H9 (cell line): ENCODE results near the gene GALNT10. TPM values are rescaled to one million over a fixed set of nuclear protein-coding genes. Genes with fewer than 3 reads are reported as not detected.

Experiments
- DNase-seq: peaks from one replicate; pipeline ENCODE4 v3.0.0-alpha.2; 2017
- H2AFZ ChIP-seq: one replicate; pipeline ENCODE4 v1.6.1; 2013; ENCODE audit warnings: mild to moderate bottlenecking, low read length, control low read depth, moderate library complexity
- H2AK5ac ChIP-seq: 2 replicates; pipeline ENCODE4 v1.6.1; 2013; ENCODE audit warnings: low read length, control low read depth, mixed read lengths; ENCODE audit not compliant: insufficient read length
- H2BK120ac ChIP-seq: one replicate; pipeline ENCODE4 v1.6.1; 2013; ENCODE audit warnings: low read depth, mild to moderate bottlenecking, low read length, control low read depth, inconsistent platforms; ENCODE audit not compliant: poor library complexity, severe bottlenecking
- H2BK12ac ChIP-seq: 2 replicates; pipeline ENCODE4 v1.6.1; 2013; ENCODE audit warnings: low read length, control low read depth, mixed read lengths, low read depth; ENCODE audit not compliant: insufficient read length
- H2BK15ac ChIP-seq: 2 replicates; pipeline ENCODE4 v1.6.1; 2013; ENCODE audit warnings: low read depth, low read length, control low read depth
- H2BK20ac ChIP-seq: one replicate; pipeline ENCODE4 v1.6.1; 2013; ENCODE audit warnings: low read depth, mild to moderate bottlenecking, low read length, control low read depth, inconsistent platforms; ENCODE audit not compliant: poor library complexity, severe bottlenecking
- H2BK5ac ChIP-seq: 2 replicates; pipeline ENCODE4 v1.6.1; 2013; ENCODE audit warnings: low read length, control low read depth, mixed read lengths; ENCODE audit not compliant: insufficient read length
- H3K14ac ChIP-seq: 2 replicates; pipeline ENCODE4 v1.6.1; 2013; ENCODE audit warnings: low read length, control low read depth; ENCODE audit not compliant: insufficient read depth
- H3K18ac ChIP-seq: 2 replicates; pipeline ENCODE4 v1.6.1; 2013; ENCODE audit warnings: low read depth, mild to moderate bottlenecking, mixed read lengths, low read length, control low read depth; ENCODE audit not compliant: insufficient read length
- H3K23ac ChIP-seq: 2 replicates; pipeline ENCODE4 v1.6.1; 2013; ENCODE audit warnings: low read length, control low read depth, mixed read lengths, low read depth; ENCODE audit not compliant: insufficient read length
- H3K23me2 ChIP-seq: 2 replicates; pipeline ENCODE4 v1.6.1; 2013; ENCODE audit warnings: low read depth, mild to moderate bottlenecking, mixed read lengths, low read length, control low read depth; ENCODE audit not compliant: insufficient read length, poor library complexity, severe bottlenecking
- H3K27ac ChIP-seq: 2 replicates; pipeline ENCODE4 v1.5.1; 2013; ENCODE audit warnings: low read length, control low read depth, mixed read lengths, low read depth; ENCODE audit not compliant: insufficient read length
- H3K27me3 ChIP-seq: 2 replicates; pipeline ENCODE4 v1.6.1; 2013; ENCODE audit warnings: low read length, control low read depth, inconsistent platforms; ENCODE audit not compliant: insufficient read depth
- H3K4ac ChIP-seq: 2 replicates; pipeline ENCODE4 v1.6.1; 2013; ENCODE audit warnings: low read depth, mild to moderate bottlenecking, control low read depth, inconsistent platforms, low read length, moderate library complexity
- H3K4me1 ChIP-seq: 2 replicates; pipeline ENCODE4 v1.6.1; 2013; ENCODE audit warnings: low read length, control low read depth, inconsistent platforms; ENCODE audit not compliant: insufficient read depth
- H3K4me2 ChIP-seq: 2 replicates; pipeline ENCODE4 v1.6.1; 2013; ENCODE audit warnings: low read length, control low read depth, mixed read lengths; ENCODE audit not compliant: insufficient read length, insufficient read depth
- H3K56ac ChIP-seq: 2 replicates; pipeline ENCODE4 v1.6.1; 2013; ENCODE audit warnings: low read depth, mild to moderate bottlenecking, mixed read lengths, low read length, control low read depth; ENCODE audit not compliant: insufficient read length
- H3K79me1 ChIP-seq: 2 replicates; pipeline ENCODE4 v1.6.1; 2013; ENCODE audit warnings: low read depth, mild to moderate bottlenecking, moderate library complexity, low read length, control low read depth, inconsistent platforms; ENCODE audit not compliant: insufficient read depth, poor library complexity, severe bottlenecking
- H3K79me2 ChIP-seq: 2 replicates; pipeline ENCODE4 v1.6.1; 2013; ENCODE audit warnings: low read length, control low read depth, inconsistent platforms; ENCODE audit not compliant: insufficient read depth
- H3K9ac ChIP-seq: 2 replicates; pipeline ENCODE4 v1.6.1; 2013; ENCODE audit warnings: low read length, control low read depth, mixed read lengths; ENCODE audit not compliant: insufficient read length; ENCODE audit errors: extremely low read depth
- H3K9me3 ChIP-seq: one replicate; pipeline ENCODE4 v1.6.1; 2013; ENCODE audit warnings: low read depth, low read length, inconsistent platforms; ENCODE audit not compliant: control insufficient read depth
- H3T11ph ChIP-seq: one replicate; pipeline ENCODE4 v1.6.1; 2013; ENCODE audit warnings: mild to moderate bottlenecking, low read length, control low read depth, inconsistent platforms
- H4K20me1 ChIP-seq: one replicate; pipeline ENCODE4 v1.6.1; 2013; ENCODE audit not compliant: control insufficient read depth, insufficient read length, insufficient read depth
- H4K5ac ChIP-seq: 2 replicates; pipeline ENCODE4 v1.6.1; 2013; ENCODE audit warnings: low read depth, mild to moderate bottlenecking, mixed read lengths, low read length, control low read depth; ENCODE audit not compliant: insufficient read length
- H4K8ac ChIP-seq: replicated peaks from 2 replicates; pipeline ENCODE4 v1.6.1; 2013; ENCODE audit warnings: low read length, control low read depth, mixed read lengths, low read depth; ENCODE audit not compliant: insufficient read length
- H4K91ac ChIP-seq: 2 replicates; pipeline ENCODE4 v1.6.1; 2013; ENCODE audit warnings: low read depth, mild to moderate bottlenecking, moderate library complexity, mixed read lengths, low read length, control low read depth; ENCODE audit not compliant: insufficient read length
- H3K27ac Mint-ChIP-seq, 3 experiments: 2 replicates in 2 of 3; 3 replicates in 1 of 3; pipeline ENCODE4 v1.8.0; 2020 to 2021; ENCODE audit warnings: mixed read lengths in 3 of 3, mild to moderate bottlenecking in 1 of 3, moderate library complexity in 1 of 3
- H3K27me3 Mint-ChIP-seq: 2 replicates; pipeline ENCODE4 v1.8.0; 2021; ENCODE audit warnings: low read depth, mild to moderate bottlenecking, moderate library complexity, mixed read lengths
- H3K36me3 Mint-ChIP-seq, 3 experiments: 2 replicates in 2 of 3; 3 replicates in 1 of 3; pipeline ENCODE4 v1.8.0; 2020 to 2021; ENCODE audit warnings: low read depth in 3 of 3, mixed read lengths in 3 of 3; ENCODE audit not compliant: insufficient read depth in 1 of 3
- H3K4me1 Mint-ChIP-seq, 2 experiments: 2 replicates each; pipeline ENCODE4 v1.8.0; 2020; ENCODE audit warnings: mixed read lengths in 2 of 2
- H3K4me3 Mint-ChIP-seq, 2 experiments: 2 replicates in 1 of 2; 3 replicates in 1 of 2; pipeline ENCODE4 v1.8.0; 2020 to 2021; ENCODE audit warnings: mild to moderate bottlenecking in 2 of 2, mixed read lengths in 2 of 2, moderate library complexity in 1 of 2
- H3K9me3 Mint-ChIP-seq, 2 experiments: 2 replicates in 1 of 2; 3 replicates in 1 of 2; pipeline ENCODE4 v1.8.0; 2020; ENCODE audit warnings: mild to moderate bottlenecking in 2 of 2, mixed read lengths in 2 of 2, moderate library complexity in 1 of 2
- WGBS: extraction: QIAGEN DNeasy Blood & Tissue Kit; methylation state at CpG from one replicate; pipeline ENCODE4 v1.1.7; 2013; ENCODE audit warnings: missing lambda C conversion rate, low lambda C conversion rate, mixed read lengths; ENCODE audit not compliant: insufficient read length; ENCODE audit errors: extremely low coverage; 5-methylcytosine and 5-hydroxymethylcytosine counted together
- total RNA-seq: library from RNA; stranded (reverse); gene quantifications from 2 replicates; pipeline ENCODE4 v1.2.1, GENCODE V29; 2021
- TF ChIP-seq, protein P1 (sequence below): fragments of 200-600 bp; sonication (generic); conservative IDR thresholded peaks from 3 replicates; pipeline ENCODE4 v1.8.0; 2021; ENCODE audit warnings: antibody characterized with exemption, mild to moderate bottlenecking

Gene GALNT10
- total RNA-seq, 1 experiment from 2014 or later = 15.4 TPM

DNA sequence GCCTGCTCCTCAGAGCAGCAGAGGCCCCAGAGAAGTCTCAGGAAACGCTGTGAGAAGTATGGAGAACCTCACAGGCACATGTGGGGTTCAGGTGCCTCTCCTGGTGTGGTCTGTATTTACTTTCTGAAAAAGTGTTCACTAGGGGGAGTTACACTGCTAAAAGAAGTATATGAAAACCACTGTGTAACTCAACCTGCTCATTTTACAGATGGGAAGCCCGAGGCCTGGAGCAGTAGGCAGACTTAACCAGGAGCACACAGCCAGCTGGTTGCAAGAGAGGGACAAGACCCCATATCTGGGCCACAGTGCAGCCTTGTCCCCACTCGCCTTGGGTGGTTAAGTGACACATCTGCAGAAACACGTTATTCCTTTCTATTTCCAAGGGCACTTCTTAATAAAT lies 142.5 kb downstream of the GALNT10 start:
- H3K79me2 ChIP-seq = no peaks in the 10 kb centered on the region
- no peak overlapping the region for H3K56ac ChIP-seq
- TF ChIP-seq, protein P1, sequence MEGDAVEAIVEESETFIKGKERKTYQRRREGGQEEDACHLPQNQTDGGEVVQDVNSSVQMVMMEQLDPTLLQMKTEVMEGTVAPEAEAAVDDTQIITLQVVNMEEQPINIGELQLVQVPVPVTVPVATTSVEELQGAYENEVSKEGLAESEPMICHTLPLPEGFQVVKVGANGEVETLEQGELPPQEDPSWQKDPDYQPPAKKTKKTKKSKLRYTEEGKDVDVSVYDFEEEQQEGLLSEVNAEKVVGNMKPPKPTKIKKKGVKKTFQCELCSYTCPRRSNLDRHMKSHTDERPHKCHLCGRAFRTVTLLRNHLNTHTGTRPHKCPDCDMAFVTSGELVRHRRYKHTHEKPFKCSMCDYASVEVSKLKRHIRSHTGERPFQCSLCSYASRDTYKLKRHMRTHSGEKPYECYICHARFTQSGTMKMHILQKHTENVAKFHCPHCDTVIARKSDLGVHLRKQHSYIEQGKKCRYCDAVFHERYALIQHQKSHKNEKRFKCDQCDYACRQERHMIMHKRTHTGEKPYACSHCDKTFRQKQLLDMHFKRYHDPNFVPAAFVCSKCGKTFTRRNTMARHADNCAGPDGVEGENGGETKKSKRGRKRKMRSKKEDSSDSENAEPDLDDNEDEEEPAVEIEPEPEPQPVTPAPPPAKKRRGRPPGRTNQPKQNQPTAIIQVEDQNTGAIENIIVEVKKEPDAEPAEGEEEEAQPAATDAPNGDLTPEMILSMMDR = no peak
- no peak overlapping the region for H3T11ph ChIP-seq
- Mint-ChIP-seq H3K4me3 (no peak overlapping the region), H3K4me1 (peaks cover 0 to 6% of the 10 kb centered on the region in 2 experiments; a peak in 2 of 4 replicates), H3K36me3 (no peaks in the 10 kb centered on the region; a peak in 1 of 7 replicates), H3K27ac (no peak overlapping the region), H3K27me3 (no peaks in the 10 kb centered on the region), H3K9me3 (no peaks in the 10 kb centered on the region)
- WGBS = no CpG with 5 or more reads among the region's 4 CpGs
- no peak overlapping the region for H3K9ac ChIP-seq
- H4K8ac ChIP-seq = no peak overlapping the region
- no peaks in the 10 kb centered on the region for H3K23me2 ChIP-seq
- H4K5ac ChIP-seq = no peak overlapping the region
- H2BK12ac ChIP-seq = no peak overlapping the region
- H3K4me2 ChIP-seq = no peak overlapping the region
- no peaks in the 10 kb centered on the region; the same call in 1 of the 2 replicates for H3K4me1 ChIP-seq
- no peak for DNase-seq
- H3K4ac ChIP-seq = no peak overlapping the region
- H4K91ac ChIP-seq = no peak overlapping the region
- no peak overlapping the region for H2BK5ac ChIP-seq
- no peak overlapping the region for H3K23ac ChIP-seq
- H4K20me1 ChIP-seq = no peaks in the 10 kb centered on the region
- no peak overlapping the region for H2AK5ac ChIP-seq
- H3K27me3 ChIP-seq = no peaks in the 10 kb centered on the region
- no peak overlapping the region for H2BK20ac ChIP-seq
- no peak overlapping the region for H3K14ac ChIP-seq
- no peaks in the 10 kb centered on the region for H3K9me3 ChIP-seq
- no peak overlapping the region for H2BK15ac ChIP-seq
- H3K79me1 ChIP-seq = no peaks in the 10 kb centered on the region
- no peak overlapping the region for H2AFZ ChIP-seq
- H2BK120ac ChIP-seq = no peak overlapping the region
- H3K18ac ChIP-seq = no peak overlapping the region
- no peak overlapping the region for H3K27ac ChIP-seq
